HG03064 (cell line): ENCODE results near the gene GJB2.

ENCODE experiments used
- ATAC-seq: cut with Tn5 transposase; IDR thresholded peaks from one replicate; pipeline ENCODE4 v1.9.1; 2021; ENCODE audit warnings: low read depth; ENCODE audit not compliant: unreplicated experiment

Gene GJB2

DNA sequence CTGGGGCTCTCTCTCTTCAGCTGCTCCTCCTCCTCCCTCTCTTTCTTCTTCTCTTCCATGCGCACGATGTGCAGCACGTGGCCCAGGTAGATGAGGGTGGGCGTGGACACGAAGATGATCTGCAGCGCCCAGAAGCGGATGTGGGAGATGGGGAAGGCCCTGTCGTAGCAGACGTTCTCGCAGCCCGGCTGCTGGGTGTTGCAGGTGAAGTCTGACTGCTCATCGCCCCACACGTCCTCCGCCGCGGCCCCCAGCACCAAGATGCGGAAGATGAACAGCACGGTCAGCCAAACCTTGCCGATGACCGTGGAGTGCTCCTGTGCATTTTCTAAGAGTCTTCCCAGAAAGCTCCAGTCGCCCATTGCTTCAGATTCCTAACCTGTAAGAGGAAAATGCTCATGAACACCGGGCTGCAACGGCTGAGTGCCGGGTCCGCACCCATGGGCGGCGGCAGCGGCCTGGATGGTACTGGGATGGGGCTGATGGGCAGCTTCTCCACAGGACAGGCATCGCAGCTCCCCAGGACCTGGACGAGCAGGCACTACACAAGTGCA, 49.7 kb downstream of the GJB2 start:
- no peak for ATAC-seq

- no peak for ATAC-seq
Measured at GRCh38 chr13:20142023-20142926, 50.5 kb downstream of the GJB2 start.

GRCh38 chr13:20141238-20142022, 51.3 kb downstream of the GJB2 start:
- ATAC-seq: no peak

DNA sequence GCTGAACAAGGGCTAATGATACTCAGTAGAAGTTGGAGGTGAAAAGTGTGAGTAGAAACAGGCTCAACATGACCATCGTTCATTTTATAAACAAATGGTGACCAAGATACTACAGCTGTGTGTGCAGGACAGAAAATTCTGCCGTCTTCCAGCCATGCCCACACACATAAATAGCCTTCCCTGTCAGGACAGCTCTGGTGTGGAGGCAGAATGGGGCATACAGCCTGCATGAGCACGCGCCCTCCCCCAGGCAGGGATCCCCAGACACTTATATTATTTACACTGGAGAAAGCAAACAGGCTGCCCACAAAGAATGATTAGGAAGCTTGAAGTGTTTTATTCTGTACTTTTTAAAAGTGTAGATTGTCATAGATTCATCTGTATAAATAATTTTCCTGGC, 52.3 kb downstream of the GJB2 start:
- no peak for ATAC-seq

DNA sequence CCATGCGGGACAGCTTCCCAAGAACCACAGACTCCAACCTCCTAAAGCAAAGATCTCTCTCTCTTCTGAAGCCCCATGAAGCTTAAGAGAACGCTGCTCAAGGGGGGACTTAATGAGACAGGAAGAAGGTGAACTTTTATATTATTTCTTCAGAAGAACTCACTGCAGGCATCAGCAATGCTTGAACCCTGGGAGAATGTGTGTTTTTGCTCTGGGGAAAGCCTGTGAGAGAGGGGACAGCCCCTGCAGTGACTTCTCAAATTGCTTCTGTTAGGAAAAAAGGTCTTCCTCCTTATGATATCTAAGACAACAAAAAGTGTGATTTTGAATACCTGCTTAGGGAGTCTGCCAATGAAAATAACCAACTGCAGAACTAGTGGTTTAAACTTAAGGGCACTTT, 54.9 kb downstream of the GJB2 start:
- ATAC-seq: no peak
